ENCODE data around the gene KCNE2. TPM values are rescaled to one million over a fixed set of nuclear protein-coding genes. Genes with fewer than 3 reads are reported as not detected.
"Not testable (repeated sequence)": the region's sequence is repeated elsewhere in the genome, so short reads cannot be mapped to it uniquely, and the experiment has no call there.

KCNE2 gene
- polyA plus RNA-seq, 3 donors: 0.81 to 1.2 (median 1.0) TPM

DNA sequence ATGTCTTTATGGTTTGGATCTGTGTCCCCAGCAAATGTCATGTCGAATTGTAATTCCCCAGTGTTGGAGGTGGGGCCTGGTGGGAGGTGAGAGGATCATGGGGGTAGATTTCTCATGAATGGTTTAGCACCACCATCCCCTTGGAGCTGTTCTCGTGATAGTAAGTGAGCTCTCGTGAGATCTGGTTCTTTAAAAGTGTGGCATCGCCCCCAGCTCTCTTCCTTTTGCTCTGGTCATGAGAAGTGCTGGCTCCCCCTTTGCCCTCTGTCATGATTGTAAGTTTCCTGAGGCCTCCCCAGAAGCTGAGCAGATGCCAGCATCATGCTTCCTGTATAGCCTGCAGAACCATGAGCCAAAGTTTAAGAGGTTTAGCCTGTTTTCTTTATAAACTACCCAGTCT, 11.2 kb upstream of the KCNE2 start:
- no peak for DNase-seq

DNA sequence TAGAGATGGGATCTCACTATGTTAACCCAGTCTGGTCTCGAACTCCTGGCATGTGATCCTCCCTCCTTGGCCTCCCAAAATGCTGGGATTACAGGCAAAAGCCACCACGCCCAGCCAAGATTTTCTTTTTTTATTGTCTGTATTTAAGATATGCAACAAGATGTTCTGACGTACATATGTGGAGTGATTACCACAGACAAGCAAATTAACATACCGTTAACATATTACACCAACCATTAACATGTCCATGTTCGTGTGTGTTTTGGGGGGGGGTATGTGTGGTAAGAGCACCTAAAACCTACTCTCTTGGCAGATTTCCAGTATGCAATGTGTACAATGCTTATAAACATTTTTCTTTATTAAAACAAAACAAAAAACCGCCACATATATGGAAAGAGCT, 10.6 kb upstream of the KCNE2 start:
- no peak for DNase-seq

DNA sequence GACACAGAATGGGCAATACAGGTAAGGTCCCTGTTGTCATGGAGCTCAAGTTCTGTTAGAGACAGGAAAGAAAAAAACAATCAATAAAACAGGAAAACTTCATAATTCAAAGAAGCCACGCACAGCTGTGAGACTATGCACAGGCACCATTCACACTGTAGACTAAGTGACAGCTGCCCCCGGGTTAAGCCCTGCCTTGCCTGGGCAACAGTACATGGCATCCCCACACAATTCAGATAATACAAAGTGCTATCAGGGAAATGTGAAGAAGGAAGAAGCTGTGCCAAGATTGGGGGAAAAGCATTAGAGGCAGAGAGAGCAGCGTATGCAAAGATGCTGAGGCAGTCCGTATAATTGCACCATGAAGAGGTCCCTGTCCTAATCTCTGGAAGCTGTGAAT, 9.0 kb upstream of the KCNE2 start:
- DNase-seq: no peak

DNA sequence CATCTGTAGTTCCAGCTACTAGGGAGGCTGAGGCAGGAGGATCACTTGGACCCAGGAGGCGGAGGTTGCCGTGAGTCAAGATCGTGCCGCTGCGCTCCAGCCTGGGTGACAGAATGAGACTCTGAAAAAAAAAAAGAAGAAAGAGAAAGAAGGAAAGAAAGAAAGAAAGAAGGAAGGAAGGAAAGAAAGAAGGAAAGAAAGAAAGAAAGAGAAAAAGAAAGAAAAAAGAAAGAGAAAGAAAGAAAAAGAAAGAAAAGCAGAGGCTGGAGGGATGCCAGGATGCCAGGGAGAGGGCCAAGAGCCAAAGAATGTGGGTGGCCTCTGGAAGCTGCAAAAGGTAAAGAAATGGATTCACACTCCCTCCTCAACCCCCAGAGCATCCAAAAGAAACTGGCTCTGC, 8.2 kb upstream of the KCNE2 start:
- no peak for DNase-seq

DNA sequence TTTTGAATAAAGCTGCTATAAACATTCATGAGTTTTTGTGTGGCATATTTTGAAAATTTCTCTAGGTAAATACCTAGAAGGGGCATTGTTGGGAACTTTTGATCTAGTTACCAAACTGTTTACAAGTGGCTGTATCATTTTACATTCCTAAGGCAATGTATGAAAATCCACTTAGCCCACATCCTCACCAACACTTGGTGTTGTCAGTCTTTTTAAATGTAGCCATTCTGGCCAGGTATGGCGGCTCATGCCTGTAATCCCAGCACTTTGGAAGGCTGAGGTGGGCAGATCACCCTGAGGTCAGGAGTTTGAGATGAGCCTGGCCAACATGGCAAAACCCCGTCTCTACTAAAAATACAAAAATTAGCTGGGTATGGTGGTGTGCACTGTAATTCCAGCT, 5.9 kb upstream of the KCNE2 start:
- no peak for DNase-seq

DNA sequence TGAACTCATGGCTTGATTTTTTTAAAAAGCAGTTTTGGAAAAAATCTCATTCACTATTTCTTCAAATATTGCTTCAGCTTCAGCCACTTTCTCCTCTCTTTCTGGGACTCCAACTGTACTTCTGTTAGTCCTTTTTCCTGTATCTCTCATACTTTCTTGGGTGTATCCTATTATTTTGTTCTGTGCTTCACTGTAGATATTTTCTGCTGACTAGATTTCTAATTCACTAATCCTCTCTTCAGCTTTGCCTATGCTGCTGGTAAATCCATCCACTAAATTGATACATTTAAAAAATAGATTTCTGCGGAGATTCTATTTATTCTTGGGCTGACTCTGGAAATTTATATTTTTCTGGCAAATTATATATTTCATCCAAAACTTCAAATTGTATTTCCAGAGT, 4.9 kb upstream of the KCNE2 start:
- no peak for DNase-seq

DNA sequence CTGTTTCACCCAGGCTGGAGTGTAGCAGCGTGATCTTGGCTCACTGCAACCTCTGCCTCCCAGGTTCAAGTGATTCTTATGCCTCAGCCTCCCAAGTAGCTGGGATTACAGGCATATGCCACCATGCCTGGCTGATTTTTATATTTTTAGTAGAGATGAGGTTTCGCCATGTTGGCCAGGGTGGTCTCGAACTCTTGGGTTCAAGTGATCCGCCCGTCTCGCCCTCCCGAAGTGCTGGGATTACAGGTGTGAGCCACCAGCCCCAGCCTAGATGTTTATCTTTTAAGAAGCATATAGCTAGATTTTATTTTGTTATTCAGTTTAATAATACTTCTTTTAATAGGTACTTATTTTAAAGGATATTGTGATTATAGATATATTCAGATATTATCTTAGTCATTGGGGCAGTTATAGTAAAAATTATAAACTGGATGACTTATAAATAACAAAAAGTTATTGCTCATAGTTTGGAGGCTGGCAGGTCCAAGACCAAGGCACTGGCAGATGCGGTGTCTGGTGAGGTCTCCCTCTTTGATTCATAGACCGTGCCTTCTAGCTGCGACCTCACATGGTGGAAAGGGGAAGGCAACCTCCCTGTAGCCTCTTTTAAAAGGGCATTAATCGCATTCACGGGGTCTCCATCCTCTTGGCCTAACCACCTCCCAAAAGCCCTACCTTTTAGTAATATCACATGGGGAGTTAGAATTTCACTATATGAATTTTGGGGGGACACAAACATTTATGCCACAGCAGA, 3.1 kb upstream of the KCNE2 start:
- DNase-seq: no peak

DNA sequence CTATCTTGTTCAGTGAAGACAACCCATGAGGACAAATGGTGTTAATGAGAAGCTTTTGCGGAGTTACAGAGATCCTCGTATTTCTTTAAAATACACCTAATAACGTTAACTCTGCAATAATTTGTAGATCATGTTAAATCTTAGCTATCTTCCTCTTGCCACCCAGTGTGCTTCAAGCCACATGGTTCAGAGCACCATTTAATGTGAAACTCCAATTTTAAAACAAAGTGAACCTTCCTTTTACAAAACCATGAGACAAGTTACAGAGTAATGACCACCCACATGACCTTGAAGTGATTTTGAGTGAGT, 1.7 kb upstream of the KCNE2 start:
- no peak for DNase-seq

DNA sequence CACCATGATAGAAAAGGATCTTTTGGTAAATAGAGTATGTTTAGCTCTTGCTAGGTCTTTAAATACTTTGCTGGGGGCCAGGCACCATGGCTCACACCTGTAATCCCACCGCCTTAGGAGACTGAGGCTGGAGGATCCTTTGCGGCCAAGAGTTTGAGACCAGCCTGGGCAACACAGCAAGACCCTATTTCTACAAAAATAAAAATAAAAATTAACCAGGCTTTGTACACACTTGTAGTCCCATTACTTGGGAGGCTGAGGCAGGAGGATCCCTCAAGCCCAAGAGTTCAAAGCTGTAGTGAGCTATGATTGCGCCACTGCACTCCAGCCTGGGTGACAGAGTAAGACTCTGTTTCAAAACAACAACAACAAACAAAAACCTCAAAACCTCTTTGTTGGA, 1.1 kb upstream of the KCNE2 start:
- DNase-seq: no peak

DNA sequence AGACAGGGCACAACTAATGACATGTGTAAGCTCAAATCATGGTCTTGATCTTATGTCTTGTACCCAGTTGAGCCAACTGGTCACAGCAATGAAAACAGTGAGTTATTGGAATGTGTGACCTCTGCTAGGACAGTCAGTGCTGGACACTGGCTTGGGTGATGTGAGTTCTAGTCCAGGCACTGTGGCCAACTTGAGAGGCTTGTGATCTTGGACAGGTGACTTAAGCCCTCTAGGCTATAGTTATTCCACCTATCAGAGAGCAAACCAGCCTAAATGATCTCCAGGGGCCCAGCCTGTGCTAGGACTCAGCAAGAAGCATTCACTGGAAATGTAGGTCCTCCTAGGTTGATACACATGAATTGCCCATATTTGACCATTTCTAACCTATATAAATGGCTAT, 1.1 kb downstream of the KCNE2 start:
- no peak for DNase-seq

DNA sequence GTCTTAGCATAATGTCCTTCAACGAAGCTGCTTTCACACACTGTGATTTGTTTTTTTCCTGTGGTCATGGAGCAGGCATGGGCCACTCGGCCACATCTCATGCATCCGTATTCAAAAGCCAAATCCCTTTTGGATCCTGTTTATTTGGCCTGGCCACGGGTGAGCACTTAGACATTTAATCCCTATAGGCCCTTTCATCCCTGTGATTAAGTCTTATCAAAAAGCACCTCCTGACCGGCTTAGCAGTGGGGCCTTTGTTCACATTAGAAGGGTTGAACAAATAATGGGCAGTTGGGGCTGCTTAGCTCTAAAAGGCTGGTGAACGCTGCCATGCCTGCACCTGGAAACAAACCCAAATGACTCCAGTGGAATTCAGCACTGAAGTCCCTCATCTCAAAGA, 2.0 kb downstream of the KCNE2 start:
- no peak for DNase-seq

DNA sequence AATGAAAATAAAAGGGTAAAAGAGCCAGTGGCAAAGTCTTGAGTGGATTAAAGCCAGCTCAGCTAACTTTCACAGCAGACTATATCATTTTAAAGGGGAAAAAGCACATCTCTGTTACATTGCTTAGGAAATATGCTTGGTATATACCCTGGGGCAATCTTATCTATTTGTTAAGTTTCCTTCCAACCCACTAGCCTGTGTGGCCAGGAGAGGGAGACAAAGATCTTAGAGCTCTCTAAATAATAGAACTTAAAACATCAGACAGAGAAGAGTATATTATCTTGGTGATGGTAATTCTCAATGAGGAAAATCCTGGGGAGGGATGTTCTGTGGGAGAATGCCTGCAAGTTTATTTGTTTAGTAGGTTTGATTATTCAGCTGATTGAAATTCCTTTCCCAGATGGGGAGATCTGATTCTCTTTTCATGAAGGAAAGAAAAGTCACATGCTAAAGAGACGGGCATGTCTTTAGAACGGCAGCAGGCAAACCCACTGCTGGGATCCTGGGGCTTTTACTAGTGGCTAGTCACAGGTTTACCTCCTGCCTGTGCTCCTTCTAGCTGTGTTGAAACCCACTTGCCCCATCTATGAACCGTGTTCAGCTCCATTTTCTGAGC, 3.6 kb downstream of the KCNE2 start:
- DNase-seq: peak; percentile 57

DNA sequence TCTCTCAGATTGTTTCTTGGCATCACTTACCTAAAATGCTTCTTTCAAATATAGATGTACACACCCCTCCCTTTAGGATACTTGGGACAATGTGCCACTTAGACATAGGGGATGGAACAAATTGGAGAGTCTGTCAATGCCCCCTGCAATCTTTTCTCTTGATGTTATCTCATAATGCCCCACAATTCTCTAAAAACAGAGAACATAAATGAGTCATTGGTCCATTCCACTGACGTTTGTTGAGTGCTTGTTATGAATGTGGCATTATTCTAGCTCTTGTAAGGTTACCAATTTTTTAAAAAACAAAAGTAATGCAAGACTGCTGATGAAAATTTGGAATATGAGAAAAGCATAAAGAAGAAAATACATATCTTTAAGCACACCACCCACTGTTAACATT, 5.9 kb downstream of the KCNE2 start:
- no peak for DNase-seq

DNA sequence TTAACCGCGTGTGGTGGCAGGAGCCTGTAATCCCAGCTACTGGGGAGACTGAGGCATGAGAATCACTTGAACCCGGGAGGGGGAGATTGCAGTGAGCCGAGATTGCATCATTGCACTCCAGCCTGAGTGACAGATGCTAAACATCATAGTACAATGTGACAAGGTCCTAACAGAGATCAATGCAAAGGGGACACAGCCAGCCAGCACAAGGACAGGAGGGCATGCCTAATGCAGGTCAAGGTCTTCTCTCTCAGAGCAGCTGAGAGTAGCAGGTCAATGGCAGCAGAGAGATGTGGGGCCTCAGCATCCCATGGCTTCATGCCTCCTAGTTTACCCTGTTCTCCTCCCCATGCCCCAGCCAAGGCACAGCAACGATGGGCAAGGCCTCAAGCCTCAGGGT, 8.5 kb downstream of the KCNE2 start:
- no peak for DNase-seq

DNA sequence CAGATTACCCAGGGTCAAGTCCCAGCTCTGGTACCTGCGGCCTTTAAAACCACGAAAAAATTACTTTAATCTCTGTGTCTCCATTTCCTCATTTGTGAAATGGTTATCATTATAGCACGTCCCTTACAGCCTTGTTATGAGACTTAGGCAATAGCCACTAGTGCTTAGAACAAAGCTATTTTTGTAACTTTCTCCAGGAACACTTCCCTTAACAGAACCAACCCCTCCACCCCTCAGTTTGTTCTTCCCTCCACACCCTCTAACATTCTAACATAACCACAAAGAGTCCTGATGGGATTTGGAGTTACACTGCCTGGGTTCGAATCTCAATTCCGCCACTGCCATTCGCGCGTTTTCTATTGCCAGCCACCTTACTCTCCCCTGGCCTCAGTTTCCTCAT, 10.7 kb downstream of the KCNE2 start:
- DNase-seq: not testable (repeated sequence)

DNA sequence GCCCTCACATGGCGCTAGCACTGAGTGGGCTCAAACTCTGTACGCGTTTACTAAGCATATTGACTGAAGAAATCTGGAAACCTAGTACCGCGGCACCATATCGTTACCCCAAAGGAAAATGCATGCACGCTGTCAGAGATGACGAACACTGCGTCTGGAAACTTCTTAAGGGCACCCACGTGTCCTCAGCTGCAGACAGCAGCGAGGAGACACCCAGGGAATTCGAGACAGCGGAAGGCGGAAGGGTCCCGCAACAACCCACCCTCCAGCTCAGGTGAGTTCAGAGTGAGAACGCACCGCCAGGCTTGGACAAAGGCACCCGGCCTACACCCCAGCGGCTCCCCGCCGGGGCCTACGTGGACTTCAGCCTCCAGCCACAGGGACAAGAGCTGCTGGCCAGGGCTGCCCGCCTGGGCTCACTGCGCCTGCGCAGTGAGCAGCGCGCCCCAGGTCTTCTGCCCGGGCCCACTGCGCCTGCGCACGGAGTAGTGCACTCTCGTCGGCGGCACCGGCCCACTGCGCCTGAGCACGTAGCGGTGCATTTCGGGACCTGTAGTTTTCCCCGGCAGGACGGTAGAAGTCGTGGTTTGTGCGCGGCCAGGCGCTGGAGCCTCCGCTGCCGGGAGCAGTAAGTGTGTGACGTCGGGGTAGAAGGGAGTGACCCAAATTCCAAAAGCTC, 11.3 kb downstream of the KCNE2 start, which contains the start of gene SMIM11:
SMIM11 (plus strand) TSS at position 568 of the 679 bp plus-strand sequence. CDS start 3,998 bp downstream, outside the sequence.
- DNase-seq: not testable (repeated sequence)

DNA sequence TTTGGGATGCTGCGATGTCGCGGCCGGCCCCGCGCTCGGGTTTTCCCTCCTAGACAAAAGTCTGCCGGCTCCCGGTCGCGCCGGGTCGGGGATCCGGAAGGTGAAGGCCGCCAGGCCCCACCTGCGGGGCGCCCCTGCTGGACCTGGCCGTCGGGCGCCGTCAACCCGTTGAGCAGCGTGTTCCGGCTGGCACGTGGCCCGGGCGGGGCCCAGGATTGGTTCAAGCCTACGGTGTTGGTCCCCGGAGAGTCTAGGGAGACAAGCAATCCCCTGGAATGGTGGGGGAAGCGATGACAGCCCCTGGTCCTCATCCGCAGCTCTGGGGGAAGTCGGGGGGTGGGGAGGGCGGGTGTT, 11.8 kb downstream of the KCNE2 start:
- DNase-seq: not testable (repeated sequence)

DNA sequence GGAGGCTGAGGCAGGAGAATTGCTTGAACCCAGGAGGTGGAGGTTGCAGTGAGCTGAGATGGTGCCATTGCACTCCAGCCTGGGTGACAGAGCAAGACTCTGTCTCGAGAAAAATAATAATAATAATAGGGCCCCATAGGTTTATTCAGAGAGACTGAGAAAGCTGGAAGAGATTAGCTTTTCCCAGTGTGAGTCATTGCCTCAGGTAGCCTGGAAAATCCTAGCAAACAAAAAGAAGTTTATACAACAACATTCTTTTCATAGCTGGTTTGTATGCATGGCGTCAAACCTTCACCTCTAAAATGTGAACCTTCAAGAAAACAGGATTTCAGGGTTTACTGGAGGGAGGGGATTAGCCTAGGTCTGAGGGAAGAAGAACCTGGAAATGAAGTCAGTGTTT, 19.3 kb downstream of the KCNE2 start:
- DNase-seq: not testable (repeated sequence)

DNA sequence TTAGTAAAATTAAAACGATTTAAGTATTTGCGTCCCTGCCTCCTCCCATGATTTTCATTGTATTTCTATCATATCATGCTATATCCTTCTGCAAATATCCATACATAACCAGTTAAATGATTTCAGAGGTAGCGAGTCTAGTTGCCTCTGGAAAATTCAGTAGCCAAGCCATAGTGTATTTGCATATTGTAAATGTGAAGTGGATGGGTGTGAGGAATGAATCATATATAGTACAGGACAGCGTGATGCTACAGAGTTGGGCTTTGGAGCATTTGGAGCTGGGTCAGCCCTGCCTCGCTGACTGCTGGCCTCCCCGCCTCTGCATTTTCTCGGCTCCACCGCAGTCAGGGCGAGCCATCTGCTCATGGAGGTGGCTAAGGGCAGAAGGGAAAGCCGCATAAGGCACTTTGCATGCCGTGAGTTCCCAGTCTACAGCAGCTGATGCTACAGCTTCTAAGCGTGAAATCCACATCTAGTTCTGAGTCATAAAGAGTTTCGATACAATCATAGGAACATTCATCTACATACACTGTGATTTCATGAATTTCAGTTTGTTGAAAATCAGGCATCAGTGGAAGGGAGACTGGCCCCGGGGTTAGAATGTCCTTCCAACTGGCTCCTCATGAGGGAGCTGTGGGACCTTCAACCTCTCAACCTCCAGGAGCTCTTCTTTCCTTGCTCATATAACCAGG, 20.1 kb downstream of the KCNE2 start:
- DNase-seq: not testable (repeated sequence)

DNA sequence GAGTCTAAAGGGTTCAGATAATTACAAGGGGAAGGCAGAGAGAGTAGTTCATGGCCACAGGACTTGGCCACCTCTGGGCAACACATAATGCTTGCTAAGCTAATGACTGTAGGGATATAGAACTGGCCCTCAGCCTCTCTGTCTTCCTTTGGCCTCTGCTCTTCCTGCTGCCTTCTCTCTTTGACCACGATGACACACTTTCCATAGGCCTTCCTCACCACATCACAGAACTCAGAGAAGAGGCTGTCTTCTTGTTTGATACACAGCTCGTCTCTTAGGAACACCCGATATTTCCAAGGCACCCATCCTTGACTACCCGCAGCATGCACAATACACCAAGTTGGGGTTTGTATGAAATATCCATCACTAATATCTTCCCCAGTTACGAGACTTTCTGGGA, 36.7 kb downstream of the KCNE2 start:
- not testable (repeated sequence) for DNase-seq

DNA sequence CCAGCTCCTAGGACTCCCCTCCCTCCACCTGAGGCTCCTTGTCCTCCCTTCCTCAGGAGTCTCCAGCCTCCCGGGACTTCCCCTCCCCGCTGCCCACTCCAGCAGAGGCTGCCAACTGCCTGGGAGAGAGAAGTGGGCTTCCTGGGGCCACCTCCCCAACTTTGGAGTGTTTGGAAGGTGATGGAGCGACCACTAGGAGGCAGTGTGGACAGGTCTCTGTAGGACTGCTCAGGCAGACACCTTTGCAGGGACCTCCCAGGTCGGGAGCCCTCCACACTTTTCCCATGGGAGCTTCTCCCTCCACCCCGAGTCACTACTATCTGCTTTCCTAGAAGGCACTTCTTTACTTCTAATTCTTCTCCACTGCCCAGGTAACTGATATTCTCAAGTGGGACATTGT, 40.9 kb downstream of the KCNE2 start:
- DNase-seq: not testable (repeated sequence)

DNA sequence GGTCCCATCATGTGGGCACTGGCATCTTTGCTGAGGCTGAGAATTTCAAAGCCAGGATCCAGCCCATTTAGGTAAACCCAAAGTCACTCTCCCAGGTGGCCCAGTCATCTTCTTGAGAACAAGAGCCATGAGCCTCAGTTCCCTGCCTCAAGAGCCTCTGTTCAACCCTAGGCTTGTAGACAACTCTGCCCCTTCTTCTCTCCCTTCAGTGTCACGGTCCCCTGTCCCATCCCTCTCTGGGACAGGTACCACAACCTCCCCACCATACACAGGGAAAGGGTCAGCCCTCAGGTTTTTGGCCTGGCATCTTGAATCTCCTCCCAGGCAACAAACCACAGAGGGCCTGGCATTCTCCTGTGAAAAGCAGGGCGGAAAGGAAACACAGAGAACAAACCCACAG, 41.9 kb downstream of the KCNE2 start:
- DNase-seq: not testable (repeated sequence)

DNA sequence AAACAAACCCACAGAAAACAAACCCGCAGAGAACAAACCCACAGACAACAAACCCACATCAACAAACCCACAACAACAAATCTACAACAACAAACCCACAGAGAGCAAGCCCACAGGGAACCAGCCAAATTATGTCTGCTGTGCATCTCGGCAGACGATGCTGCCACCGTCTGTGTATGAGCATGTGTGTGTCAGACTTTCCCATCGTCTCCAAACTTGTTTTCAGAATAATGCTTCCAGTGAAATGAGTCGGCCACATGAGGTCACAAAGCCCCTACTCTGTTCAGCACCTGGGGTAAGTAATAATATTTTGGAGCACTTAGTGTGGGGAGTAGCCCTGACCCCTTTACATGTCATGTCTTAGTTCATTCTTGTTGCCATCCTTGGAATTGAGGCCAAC, 42.3 kb downstream of the KCNE2 start:
- DNase-seq: not testable (repeated sequence)

All from renal pelvis (tissue), 4 donors.